IMR-90 (cell line): ENCODE measurements around the gene HMOX1.

Source experiments
- BHLHE40 ChIP-seq: fragments of 150-350 bp; IDR thresholded peaks from 2 replicates; pipeline ENCODE4 v1.6.1; 2016; ENCODE audit warnings: mild to moderate bottlenecking, low read depth, low read length
- CEBPB ChIP-seq: IDR thresholded peaks from 2 replicates; pipeline ENCODE4 v1.6.1; 2012; ENCODE audit warnings: low read depth, low read length, improper control_type of control experiment
- CHD1 ChIP-seq: IDR thresholded peaks from 2 replicates; pipeline ENCODE4 v1.6.1; 2012; ENCODE audit warnings: low read depth, low read length, improper control_type of control experiment
- CTCF ChIP-seq: conservative IDR thresholded peaks from 2 replicates; pipeline ENCODE4 v1.5.1; 2012; ENCODE audit warnings: mild to moderate bottlenecking, low read depth, low read length, improper control_type of control experiment
- ELK1 ChIP-seq: fragments of 150-350 bp; IDR thresholded peaks from 2 replicates; pipeline ENCODE4 v1.6.1; 2016; ENCODE audit warnings: low read depth, mild to moderate bottlenecking, low read length, moderate library complexity, borderline replicate concordance
- MAFK ChIP-seq: IDR thresholded peaks from 2 replicates; pipeline ENCODE4 v1.6.1; 2012; ENCODE audit warnings: low read depth, low read length, improper control_type of control experiment
- MAZ ChIP-seq: IDR thresholded peaks from 2 replicates; pipeline ENCODE4 v1.6.1; 2012; ENCODE audit warnings: low read depth, mild to moderate bottlenecking, low read length, improper control_type of control experiment, moderate library complexity, borderline replicate concordance
- MXI1 ChIP-seq: IDR thresholded peaks from 2 replicates; pipeline ENCODE4 v1.6.1; 2012; ENCODE audit warnings: low read depth, mild to moderate bottlenecking, low read length, moderate library complexity, borderline replicate concordance
- POLR2A ChIP-seq: IDR thresholded peaks from 2 replicates; pipeline ENCODE4 v1.6.1; 2012; ENCODE audit warnings: mild to moderate bottlenecking, low read depth, low read length
- RAD21 ChIP-seq: IDR thresholded peaks from 2 replicates; pipeline ENCODE4 v1.6.1; 2012; ENCODE audit warnings: low read length, improper control_type of control experiment
- RCOR1 ChIP-seq: IDR thresholded peaks from 2 replicates; pipeline ENCODE4 v1.6.1; 2012; ENCODE audit warnings: mild to moderate bottlenecking, low read length, improper control_type of control experiment; ENCODE audit not compliant: insufficient replicate concordance
- RFX5 ChIP-seq: IDR thresholded peaks from 2 replicates; pipeline ENCODE4 v1.8.0; 2012; ENCODE audit warnings: low read depth, mild to moderate bottlenecking, low read length, moderate library complexity
- USF2 ChIP-seq: fragments of 150-350 bp; IDR thresholded peaks from 2 replicates; pipeline ENCODE4 v1.6.1; 2017; ENCODE audit warnings: mild to moderate bottlenecking, antibody characterized with exemption, low read length, low read depth

GRCh38 chr22:35401863-35402262 is 21.0 kb downstream of the HMOX1 start:
- TF ChIP-seq CTCF (no peak), BHLHE40 (no peak), POLR2A (no peak), MXI1 (no peak), MAFK (no peak), ELK1 (no peak), USF2 (no peak), CEBPB (no peak), RAD21 (no peak), MAZ (no peak), RFX5 (no peak), CHD1 (no peak), RCOR1 (no peak)
